HG03175 (cell line): ENCODE measurements around the gene RUSC2.
"Not testable (repeated sequence)": the region's sequence is repeated elsewhere in the genome, so short reads cannot be mapped to it uniquely, and the experiment has no call there.

ENCODE experiments used
- ATAC-seq: cut with Tn5 transposase; IDR thresholded peaks from one replicate; pipeline ENCODE4 v1.9.1; 2021; ENCODE audit warnings: mild to moderate bottlenecking, moderate library complexity; ENCODE audit not compliant: unreplicated experiment

Gene RUSC2

DNA sequence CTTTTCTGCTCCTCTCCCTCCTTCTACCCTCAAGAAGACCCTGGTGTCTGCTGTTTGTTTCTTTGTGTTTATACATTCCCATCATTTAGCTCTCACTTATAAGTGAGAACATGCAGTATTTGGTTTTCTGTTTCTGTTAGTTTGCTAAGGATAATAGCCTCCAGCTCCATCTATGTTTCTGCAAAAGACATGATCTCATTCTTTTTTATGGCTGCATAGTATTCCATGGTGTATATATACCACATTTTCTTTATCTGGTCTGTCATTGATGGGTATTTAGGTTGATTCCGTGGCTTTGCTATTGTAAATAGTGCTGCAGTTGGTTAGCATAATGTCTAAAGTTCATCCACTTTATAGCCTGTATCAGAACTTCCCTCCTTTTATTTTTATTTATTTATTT, 3.2 kb downstream of the RUSC2 start:
- ATAC-seq: not testable (repeated sequence)

DNA sequence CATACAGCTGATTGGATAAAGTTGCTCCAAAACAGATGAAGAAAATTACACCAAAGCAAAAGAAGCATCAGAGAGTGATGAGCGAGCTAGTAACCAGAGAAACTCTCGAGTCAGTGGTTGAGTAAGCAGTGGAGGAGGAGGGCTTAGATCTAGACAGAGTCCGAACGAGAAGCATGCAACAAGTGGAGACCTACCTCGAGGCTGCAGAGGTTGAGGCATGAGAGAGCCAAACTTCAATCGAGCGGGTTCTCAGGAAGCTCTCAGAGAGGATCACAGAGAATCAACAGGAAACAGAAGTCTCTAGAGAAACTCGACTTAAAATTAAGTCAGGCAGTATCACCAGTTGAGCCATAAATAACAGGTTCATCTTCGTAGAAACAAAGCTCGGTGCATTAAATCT, 6.1 kb downstream of the RUSC2 start:
- ATAC-seq: no peak

DNA sequence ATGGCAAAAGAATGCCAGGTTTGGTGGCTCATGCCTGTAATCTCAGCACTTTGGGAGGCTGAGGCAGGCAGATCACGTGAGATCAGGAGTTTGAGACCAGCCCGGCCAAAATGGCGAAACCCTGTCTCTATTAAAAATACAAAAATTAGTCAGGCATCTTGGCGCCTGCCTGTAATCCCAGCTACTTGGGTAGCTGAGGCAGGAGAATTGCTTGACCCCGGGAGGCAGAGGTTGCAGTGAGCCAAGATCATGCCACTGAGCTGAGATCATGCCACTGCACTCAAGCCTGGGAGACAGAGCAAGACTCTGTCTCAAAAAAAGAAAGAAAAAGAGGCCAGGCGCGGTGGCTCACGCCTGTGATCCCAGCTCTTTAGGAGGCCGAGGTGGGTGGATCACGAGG, 8.3 kb downstream of the RUSC2 start:
- not testable (repeated sequence) for ATAC-seq

DNA sequence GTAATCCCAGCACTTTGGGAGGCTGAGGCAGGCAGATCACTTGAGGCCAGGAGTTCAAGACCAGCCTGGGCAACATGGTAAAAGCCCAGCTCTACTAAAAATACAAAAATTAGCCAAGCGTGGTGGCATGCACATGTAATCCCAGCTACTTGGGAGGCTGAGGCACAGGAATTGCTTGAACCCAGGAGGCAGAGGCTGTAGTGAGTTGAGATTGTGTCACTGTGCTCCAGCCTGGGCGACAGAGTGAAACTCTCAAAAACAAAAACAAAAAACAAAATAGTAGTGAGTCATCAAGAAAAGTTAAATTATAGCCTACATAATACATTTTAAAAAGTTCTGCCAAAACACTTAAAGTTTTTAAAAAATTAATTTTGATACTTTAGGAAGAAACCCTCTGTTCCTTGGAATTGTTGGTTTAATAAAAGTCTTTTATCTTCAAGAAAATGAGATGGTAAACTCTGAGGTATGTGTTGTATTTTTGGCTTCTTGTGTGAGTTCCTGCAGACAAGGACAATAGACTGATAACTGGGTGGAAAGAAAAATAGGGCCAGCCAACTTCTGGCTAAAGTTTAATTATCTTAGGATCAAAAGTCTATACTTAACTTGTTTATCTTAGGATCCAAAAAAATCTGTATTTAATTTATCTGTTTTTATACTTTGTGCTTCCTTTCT, 9.3 kb downstream of the RUSC2 start:
- no peak for ATAC-seq

DNA sequence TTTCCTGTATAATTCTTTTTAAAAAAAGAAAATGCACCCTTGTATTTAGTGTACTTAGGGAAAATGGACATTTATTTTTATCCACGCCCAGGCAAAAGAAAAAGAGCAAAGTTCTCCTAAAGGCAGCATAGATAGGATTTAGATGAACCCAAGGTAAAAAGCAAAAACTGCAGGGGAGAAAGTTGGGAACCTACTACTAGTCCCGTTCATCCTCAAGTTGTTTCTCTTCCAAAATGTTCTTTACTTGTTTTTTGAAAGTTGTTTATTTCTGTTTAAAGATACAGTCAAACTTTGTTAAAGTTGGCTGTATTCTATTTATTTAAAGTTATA, 9.8 kb downstream of the RUSC2 start:
- ATAC-seq: no peak

DNA sequence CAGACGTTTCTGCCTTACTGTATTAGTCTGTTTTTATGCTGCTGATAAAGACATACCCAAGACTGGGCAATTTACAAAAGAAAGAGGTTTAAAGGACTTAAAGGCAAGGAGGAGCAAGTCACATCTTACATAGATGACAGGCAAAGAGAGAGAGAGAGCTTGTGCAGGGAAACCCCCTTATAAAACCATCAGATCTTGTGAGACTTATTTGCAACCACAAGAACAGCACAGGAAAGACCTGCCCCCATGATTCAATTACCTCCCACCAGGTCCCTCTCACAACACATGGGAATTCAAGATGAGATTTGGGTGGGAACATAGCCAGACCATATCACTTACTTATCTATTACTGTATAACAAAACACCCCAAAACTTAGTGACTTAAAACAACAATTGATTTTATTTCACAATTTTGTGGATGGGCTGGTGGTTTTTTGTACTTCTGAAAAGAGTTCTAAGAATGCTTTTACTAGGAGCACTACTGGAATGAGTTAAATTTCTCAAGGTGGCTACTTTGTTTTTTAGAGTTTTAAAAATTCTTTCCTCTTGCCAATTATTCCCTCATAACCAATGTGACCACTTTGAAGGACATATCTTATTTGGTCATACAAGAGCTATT, 10.3 kb downstream of the RUSC2 start:
- ATAC-seq: no peak

DNA sequence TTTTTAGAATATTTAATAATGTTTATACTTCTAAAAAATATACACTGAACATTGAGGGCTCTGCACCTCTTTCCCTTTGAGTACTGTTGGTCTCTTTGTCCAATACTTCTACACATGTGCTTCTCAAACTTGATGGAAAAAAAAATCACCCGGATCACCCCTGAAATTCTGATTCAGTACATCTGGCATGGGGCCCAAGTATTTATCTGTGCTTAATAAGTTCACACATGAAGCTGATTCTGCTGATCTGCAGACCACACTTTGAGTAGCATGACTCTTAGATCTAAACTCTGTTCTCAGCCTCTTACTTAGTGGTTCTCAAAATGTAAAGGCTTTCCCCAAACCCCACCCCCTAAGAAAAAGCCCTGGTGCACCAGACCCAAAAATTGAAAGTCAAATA, 12.0 kb downstream of the RUSC2 start:
- ATAC-seq: no peak

DNA sequence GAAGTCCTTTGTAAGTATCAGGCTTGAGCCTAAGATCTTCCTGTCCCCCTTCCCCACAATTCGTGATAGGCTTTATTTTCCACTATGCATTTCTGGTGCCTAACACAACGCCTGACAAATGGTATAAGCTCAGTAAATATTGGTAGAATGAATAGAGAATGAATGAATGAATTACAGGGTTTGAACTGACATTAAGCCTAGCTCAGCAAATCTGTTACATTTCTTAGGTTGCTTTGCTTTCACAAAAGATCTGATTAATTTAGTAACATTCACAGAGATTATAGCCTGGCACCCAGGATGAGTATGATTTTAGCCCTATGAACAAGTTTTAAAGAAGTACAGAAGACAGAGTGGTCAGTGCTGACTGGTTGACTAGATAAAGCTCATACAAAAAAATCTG, 16.4 kb downstream of the RUSC2 start:
- no peak for ATAC-seq

DNA sequence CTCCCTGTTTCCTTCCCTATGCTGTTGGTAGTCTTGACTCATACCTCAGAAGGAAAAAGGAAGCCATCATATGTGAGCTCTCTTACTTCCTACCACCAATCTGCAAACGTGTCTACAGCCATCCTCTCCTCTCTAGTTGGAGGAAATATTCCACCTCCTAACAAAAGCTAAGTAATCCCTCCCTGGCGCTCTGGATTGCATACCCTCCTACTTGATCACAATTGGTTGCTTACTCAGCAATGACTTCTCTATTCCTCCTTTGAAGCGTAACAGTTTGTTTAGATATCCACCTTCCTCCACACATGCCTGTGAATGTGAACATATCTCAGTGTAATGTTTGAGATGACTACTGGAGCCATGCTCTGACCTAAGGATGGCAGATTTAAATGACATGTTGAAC, 18.2 kb downstream of the RUSC2 start:
- ATAC-seq: no peak

DNA sequence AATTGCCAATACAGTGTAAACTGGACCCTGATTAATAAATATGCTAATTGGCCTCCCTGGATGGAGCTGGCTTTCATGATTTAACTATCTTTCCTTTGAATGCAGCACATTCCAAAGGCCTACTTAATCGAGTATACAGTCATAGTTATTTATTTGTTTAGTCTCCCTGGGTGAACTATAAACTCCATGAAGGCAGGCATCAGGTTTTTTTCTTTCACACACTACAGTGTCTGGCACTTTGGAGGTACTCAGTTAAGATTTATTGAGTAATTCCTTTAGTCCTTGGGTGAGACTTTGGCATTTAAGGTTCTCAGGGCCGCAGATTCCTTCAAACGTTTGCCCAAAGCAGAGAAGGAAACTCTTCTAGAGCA, 20.5 kb downstream of the RUSC2 start:
- ATAC-seq: no peak

DNA sequence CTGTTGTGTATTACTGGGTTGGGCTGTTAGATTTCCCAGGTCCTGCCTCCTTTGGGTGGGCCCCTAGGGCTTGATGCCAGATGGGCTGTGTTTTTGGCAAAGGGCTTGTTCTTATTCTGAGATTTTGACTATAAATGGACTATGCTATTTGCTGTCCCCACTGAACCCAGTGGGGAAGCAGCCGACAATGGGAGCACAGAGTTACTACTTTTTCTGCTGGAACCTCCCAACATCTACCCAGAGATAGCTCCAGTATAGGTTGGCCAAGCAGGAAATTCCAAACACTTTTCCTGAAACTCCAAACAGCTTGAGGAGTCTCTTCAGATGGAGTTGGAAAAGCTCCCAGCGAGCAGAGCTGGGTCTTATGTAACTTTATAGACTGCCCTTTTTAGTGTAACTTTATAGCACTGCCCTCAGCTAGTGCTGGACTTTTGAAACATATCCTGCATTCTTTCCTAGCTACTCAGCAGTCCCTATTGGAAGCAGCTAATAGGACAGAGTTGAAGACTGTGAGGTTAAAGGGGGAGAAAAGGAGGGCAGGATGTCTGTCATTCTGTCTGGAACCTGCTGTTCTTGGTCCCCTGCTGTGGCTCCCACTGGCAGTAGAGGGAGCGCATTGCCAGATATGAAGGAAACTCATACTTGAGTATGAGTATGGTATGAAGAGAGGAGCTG, 21.0 kb downstream of the RUSC2 start:
- no peak for ATAC-seq

DNA sequence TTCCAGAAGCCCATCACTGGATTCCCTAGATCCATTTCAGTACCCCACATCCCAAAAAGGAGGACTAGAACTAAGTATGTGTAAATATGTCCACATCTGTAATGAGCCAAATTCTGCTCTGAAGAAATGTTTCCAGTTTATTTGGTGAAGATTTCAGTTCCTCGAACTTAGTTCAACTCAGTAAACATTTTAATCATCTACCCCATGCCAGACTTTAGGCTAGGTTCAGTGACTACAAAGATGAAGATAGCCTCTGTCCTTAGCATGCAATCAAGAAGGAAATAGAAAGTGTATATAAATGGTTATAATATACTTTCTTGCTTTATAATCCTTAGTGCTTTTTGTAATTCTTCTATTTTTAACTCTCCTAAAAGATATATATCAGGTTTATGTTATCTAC, 21.5 kb downstream of the RUSC2 start:
- no peak for ATAC-seq

DNA sequence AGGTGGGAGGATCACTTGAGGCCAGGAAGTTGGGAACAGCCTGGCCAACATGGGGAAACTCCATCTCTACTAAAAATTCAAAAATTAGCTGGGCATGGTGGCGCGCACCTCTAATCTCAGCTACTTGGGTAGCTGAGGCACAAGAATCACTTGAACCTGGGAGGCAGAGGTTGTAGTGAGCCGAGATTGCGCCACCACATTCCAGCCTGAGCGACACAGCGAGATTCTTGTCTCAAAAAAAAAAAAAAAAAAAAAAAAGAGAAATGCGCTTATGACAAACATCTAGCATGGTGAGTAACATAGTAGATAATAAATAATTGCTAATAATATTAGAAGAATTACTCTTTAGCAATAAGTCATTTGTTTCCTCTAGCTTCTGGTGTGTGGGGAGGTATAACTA, 25.9 kb downstream of the RUSC2 start:
- ATAC-seq: no peak

DNA sequence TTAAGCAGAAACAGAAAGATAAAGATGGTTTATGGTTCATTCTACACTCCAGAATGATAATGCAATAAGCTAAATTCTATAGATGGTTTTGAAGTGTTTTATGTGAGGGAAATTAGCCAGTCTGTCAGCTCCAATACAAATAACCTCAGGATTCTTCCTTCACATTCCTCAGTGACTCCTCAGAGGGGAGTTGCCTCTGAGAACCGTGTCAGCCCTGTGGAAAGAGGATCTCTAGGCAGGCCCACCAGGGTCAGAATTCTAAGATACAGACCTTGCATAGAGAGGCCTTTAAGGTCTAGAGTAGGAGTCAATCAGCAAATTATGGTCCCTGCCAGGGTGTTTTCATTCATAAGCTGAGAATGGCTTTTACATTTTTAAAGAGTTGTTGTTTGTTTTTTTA, 26.6 kb downstream of the RUSC2 start:
- no peak for ATAC-seq

DNA sequence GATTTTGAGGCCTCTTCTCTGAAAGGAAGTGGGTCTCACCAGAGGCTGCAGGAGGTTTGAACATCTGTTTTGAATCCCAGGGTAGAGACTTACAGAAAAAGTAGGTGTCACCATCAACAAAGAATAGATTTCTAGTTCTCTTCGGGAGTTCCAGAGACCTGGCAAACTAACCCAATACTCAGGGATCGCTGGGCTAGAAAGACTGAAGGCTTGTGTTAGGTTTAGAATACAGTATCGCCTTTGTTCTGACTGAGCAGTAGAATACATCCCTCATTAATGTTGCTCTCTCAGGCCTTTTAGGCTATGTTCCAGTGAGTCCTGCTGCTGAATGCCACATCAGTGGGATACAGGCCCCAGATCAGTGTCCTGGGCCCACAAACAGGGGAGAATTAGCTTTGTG, 27.2 kb downstream of the RUSC2 start:
- ATAC-seq: no peak

DNA sequence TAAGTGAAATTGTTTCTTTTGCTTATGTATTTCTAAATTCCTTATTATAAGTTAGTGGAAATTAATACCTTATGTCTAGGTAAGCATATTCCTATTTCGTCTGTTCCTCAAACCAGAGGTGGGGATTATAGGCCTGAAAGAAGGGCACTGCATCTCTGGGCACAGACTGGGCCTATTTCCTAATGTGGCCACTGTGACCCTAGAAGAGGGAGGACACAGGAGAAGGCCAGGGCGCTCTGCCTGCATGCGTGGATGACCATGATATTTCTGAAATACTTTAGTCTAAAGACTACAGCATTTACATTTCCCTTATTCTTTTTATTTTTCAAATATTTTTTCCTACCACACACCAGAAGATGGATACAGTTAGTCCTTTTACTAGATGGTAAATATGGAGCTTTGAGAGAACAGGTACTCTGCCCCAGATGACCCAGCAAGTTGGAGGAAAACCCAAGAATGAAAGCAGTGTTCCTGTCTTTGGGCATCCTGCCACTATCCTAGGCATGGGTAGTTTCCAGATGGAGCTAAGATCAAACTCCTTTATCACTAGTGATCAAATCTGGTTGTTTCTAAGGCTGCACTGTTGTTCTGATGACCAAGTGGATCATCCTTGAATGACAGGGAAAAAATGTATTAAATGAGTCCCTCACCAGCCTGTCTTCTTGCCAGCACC, 27.8 kb downstream of the RUSC2 start:
- ATAC-seq: no peak

DNA sequence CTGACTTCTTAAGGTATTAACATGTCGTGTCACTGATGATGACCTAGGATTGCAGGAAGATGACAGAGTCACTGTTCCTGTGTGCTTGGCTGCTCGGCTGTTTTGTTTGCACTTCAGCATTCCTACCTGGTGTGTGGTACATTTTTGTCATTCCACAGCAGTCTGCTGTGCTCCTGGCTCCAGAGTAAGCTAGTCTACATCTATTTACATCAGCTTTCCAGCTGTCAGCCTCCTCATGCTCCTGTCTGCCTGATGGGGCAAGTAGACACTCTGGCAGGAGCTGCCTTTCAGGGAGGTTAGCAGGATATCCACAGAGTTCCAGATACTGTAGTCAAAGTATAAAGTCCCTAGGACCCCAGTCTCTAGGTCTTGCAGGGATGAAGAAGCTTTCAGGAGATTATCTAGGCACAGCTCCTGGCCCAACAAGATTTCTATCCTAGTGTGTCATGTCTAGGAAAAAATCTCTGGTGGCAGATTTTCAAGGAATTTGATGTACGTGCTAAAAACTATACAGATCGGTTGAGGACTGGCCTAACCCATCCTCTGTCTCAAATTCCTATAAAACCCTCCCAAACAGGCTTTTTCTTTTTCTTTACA, 28.4 kb downstream of the RUSC2 start:
- no peak for ATAC-seq

DNA sequence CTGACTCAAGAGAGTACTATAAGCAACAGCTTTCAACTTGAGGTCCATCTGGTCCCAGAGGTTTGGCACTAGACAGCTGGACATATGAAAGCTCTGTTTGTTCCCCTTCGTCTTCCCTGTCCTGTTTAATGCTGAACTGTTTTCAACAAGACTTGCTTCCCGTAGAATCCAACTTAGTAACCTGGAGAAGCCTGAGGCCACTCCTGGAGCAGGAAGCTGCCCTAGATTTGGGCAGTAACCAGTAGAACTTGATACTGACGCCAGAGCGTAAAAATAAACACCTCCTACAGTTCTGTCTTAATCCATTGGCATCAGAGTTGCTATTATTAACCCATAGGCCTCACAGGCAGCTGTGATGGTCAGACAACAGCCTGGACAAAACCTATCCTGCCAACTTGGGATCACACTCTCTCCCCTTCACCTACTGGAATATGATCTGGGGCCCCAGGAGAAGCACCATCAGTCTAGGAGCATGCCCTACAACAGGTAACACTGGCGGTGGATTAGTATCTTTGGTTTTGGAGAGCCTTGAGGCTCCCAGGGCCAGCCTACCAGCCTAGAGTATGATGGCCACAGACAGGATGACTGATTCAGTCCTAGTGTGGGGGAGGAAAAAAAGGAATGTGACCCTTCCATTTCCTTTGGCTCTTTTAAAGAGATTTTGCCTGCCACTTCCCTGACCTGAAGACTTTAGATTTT, 29.2 kb downstream of the RUSC2 start:
- no peak for ATAC-seq

DNA sequence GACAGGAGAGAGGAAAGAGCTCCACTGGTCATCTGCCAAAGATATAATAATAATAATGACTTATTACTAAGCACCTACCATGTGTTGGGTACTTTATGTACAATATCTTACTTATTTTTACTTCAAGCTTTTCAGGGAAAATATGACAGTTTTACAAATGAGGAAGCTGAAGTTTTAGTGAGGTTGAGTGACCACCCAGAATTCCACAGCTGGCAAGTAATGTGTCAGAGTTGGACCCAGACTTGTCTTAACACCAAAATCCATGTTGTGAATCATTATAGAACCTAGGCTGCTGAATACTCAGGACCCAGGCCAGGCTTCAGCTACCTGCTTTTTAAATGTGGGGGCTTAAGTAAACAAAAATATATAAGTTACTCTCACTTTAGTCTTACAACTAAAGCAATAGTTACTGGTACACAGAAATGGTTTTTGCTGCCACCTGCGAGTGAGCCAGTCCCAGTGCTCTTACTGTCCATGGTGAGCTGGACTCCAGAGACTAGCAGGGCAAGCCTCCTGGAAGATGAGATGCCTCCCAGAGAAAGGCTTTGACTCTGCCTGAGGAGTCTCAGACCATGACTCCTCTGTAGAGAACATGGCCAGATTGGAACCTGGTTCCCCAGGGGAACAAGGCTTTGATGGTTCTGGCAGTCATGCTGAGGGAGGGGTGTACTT, 29.9 kb downstream of the RUSC2 start:
- ATAC-seq: no peak

DNA sequence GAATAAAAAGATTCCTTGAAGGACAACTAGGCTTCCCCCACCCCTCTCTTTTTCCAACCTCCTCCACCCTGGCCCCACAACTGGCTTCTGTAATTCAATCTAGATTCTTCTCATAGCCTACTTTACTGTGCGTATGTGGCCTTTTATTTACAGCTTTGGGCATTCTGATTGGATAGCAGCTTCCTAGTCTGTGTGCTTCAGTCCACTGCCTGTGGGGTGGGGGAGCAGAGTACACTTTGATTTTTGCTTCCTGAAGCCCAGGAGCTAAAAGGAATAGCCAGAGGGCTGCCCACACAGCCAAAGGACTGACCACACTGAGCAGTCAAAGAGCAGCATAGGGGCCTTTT, 30.4 kb downstream of the RUSC2 start:
- ATAC-seq: no peak

DNA sequence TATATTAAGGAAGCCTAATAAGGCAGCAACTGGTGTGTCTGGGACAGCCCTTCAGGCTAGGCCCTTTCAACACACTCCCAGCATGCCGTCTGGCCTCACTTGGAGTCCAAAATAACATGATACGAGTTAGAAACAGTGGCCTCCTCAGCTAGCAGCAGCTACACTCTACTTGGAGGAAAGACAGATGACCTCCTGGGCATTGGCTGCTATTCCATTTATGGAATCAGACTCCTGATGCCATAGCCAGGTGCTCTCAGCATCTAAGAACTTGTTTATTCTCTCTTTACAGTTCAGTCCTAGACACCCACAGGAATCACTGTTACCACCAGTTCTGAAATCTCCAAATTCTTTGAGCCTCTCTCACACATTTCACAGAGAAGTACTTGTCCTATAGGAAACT, 31.8 kb downstream of the RUSC2 start:
- ATAC-seq: no peak
